Urinary bladder (tissue), 4 donors: ENCODE results near the gene PRMT2. TPM values are rescaled to one million over a fixed set of nuclear protein-coding genes. Genes with fewer than 3 reads are reported as not detected.

ENCODE experiments used
- DNase-seq: peaks from one replicate; pipeline ENCODE4 v3.0.0-alpha.2; 2015; ENCODE audit errors: extremely low spot score
- H3K27ac ChIP-seq: one replicate; pipeline ENCODE4 v1.5.1; 2013; ENCODE audit warnings: low read depth, mild to moderate bottlenecking, moderate library complexity
- H3K36me3 ChIP-seq: one replicate; pipeline ENCODE4 v1.6.1; 2013; ENCODE audit warnings: mild to moderate bottlenecking, moderate library complexity; ENCODE audit not compliant: insufficient read depth
- H3K4me1 ChIP-seq: one replicate; pipeline ENCODE4 v1.6.1; 2013; ENCODE audit warnings: mild to moderate bottlenecking, moderate library complexity; ENCODE audit not compliant: insufficient read depth
- H3K4me3 ChIP-seq: one replicate; pipeline ENCODE4 v1.5.1; 2013; ENCODE audit warnings: low read depth, low read length
- WGBS: extraction: QIAGEN DNeasy Blood & Tissue Kit; methylation state at CpG from one replicate; pipeline ENCODE4 v1.1.7; 2013; 5-methylcytosine and 5-hydroxymethylcytosine counted together
- polyA plus RNA-seq: library from polyadenylated mRNA; stranded (reverse); fragments of 200-250 nt; gene quantifications from one replicate; pipeline ENCODE4 v1.2.3, GENCODE V29; 2013
- total RNA-seq: library from RNA; depleted of rRNA; stranded (reverse); fragments of >200 nt; gene quantifications from one replicate; pipeline ENCODE4 v1.2.3, GENCODE V29; 2014
- donor health status: healthy with polysubstance abuse.
- donor health status: healthy.

The PRMT2 gene
- 122 TPM for total RNA-seq
- 145 TPM for polyA plus RNA-seq

DNA sequence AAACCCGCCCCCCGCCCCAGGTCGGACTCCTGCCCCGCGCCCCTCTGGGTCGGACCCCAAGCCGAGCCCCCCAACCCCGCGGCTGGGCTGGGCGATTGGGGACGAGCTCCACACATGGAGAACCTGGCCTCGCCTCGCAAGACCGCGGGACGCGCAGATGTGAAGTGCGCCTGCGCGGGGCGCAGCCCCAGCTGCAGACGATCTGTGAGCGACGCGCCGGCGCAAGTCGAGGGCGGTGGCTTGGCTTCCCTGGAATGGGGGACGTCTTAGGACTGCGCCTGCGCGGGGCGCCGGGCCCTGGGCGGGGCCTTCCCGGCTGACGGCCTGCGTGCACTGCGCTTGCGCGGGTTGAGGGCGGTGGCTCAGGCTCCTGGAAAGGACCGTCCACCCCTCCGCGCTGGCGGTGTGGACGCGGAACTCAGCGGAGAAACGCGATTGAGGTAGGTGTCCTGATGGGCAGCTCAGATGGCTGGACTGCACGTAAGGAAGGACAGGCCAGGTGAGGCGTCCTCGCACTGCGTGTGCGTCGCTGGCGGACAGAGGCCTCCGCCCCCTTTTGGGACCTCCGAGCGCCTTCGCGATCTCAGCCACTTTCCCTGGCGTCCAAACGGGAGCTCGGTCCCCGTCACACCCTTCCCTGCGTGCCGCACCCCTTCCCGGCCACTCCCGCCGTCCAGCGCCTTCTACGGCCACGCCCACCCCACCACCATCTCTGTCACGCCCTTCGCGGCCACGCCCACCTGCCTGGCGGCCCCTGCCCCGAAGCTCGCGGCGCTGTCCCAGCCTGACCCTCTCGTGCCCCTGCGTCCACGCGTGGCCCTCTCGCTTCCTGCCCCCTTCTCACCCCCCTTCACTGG lies at the start of gene PRMT2:
TSS of gene PRMT2 (plus strand) at position 351 of the 857 bp plus-strand sequence. CDS start 1,278 bp downstream, outside the sequence.
- Histone ChIP-seq H3K4me1 (no peaks in the 10 kb centered on the region), H3K36me3 (no peaks in the 10 kb centered on the region), H3K4me3 (peak within 1 kb of the TSS; percentile 73), H3K27ac (peak within 1 kb of the TSS; percentile 92)
- WGBS: under 1% methylated on average over 90 of the region's 90 CpGs
- DNase-seq: peak; percentile 93

DNA sequence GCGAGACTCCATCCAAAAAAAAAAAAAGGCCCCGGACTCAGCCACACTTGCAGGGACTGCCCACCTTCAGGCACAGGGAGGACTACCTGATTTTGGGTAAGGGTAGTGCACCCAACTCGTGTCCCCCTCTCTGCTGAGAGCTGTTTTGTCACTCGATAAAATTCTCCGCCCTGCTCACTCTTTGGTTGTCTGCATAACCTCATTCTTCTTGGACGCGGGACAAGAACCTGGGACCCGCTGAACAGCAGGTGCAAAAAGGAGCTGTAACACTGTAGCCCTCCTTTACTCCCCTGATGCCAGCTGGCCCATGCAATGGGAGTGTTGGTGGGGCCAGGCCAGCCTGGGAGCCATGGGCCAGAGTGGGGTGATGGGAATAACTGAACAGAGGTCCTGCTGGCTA lies 41.2 kb upstream of the PRMT2 start:
- 71% methylated on average over 8 of the region's 8 CpGs for WGBS
- no peaks in the 10 kb centered on the region for H3K4me1 ChIP-seq
- DNase-seq: no peak
- no peak overlapping the region for H3K4me3 ChIP-seq
- H3K27ac ChIP-seq: no peak overlapping the region
- no peaks in the 10 kb centered on the region for H3K36me3 ChIP-seq

DNA sequence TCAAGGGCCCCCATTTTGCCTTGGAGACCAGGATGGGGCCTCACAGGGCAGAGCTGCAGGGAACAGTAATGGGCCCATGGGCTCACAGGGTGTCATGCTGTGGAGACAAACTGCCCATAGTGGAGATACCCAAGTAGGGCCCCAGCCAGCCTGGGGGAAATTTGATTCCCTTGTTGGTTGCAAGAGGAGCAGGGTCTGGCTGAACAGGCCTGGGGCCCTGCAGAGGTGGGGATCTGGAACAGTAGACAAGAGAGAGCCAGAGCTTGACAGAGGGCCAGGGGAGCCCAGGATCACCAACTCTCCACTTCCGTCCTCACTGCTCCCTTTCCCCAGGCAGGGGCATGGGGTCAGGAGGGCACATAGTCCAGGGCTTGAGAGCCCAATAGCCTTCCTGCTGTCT lies 39.3 kb upstream of the PRMT2 start:
- Histone ChIP-seq H3K4me1 (no peaks in the 10 kb centered on the region), H3K4me3 (no peak overlapping the region), H3K27ac (no peak overlapping the region), H3K36me3 (no peaks in the 10 kb centered on the region)
- DNase-seq: no peak
- WGBS: 100% methylated on average over 1 of the region's 1 CpG

DNA sequence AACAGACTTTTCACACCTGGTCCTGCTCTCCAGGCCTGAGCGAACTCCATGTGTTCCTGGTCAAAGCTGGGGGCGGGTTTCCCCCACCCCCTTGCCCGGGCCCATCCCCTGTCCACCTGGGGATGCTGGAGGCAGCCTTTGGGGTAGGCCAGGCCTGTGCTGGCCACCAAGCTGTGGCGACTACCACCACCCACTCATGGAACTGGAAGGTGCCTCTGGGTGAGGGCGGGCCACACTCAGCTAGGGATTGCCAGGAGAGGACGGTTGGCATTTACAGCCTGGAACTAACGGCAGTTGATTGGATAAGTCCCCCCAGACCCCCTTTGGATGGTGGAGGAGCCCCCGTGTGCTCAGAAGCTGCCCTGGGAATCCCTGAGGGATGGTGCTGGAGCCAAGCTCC lies 38.4 kb upstream of the PRMT2 start:
- DNase-seq: no peak
- H3K27ac ChIP-seq: no peak overlapping the region
- no peaks in the 10 kb centered on the region for H3K4me1 ChIP-seq
- WGBS: 92% methylated on average over 8 of the region's 8 CpGs
- H3K36me3 ChIP-seq: no peaks in the 10 kb centered on the region
- no peak overlapping the region for H3K4me3 ChIP-seq

DNA sequence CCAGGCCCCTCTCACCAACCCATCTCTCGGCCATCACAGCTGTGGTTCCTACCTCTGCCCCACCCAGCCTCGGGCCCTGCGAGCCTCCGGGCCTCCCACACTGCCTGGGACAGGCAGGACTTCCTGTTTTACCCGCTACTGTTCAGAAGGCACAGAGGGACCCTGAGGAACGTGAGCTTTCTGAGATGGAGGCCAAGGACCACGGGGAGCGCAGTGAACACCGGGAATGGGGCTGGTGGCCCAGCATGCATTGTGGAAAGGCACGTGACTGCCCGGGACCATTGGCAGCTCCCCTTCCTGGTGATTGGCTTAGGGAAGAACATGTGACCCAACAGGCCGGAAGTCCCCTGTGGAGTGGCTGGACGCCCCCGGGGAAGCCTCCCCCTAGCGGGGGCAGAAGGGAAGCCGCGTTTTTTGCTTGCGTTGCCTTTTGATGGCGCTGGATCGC lies 37.6 kb upstream of the PRMT2 start:
- Histone ChIP-seq H3K27ac (no peak overlapping the region), H3K36me3 (no peaks in the 10 kb centered on the region), H3K4me1 (no peaks in the 10 kb centered on the region), H3K4me3 (no peak overlapping the region)
- no peak for DNase-seq
- WGBS: 93% methylated on average over 20 of the region's 20 CpGs

DNA sequence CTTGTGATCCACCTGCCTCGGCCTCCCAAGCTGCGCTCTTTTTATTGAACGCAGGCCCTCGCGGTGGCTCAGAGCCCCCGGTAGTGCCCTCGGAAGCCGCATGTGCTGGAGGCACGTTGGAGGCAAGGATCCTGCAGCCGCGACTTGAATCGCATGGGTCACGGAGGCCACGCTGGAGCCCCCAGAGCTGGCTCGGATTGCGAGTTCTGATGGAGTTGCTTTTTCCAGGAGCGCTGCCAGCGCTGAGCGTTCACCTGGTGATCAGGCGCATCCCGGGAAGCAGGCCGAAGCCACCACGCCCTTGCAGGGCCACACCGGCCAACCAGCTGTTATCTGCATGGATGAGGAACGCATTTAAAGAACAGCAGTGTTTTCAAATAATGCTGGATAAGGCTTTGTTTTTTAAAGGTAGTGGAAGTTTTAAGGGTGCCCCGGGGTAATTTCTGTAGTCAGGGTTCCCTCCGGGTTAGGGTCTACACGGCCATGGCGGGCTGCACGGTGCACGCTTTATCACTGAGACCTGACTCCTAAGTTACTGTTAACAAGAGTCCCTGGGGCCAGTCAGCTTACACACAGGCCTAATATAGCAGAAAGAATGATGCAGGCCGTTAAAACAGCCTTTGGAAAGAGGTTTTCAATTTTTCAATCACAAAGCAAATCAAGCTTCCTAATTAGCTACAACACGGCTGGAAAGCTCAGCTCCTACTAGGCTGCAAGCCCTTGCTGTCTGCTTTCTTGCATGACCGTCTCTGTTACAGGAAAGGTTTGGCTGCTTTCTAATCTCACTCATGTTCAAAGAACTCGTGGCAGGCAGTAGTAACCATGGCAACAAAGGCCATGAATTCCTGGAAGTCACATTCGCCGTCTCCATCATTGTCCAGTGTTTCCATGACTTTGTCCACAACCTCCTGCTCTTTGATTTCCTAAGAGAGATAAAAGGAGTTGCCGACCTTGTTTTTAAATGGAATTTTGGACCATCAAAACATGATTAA lies 36.6 kb upstream of the PRMT2 start:
- WGBS: 63% methylated on average over 38 of the region's 38 CpGs
- H3K27ac ChIP-seq: no peak overlapping the region
- no peaks in the 10 kb centered on the region for H3K36me3 ChIP-seq
- no peaks in the 10 kb centered on the region for H3K4me1 ChIP-seq
- no peak overlapping the region for H3K4me3 ChIP-seq
- peak; percentile 36 for DNase-seq

DNA sequence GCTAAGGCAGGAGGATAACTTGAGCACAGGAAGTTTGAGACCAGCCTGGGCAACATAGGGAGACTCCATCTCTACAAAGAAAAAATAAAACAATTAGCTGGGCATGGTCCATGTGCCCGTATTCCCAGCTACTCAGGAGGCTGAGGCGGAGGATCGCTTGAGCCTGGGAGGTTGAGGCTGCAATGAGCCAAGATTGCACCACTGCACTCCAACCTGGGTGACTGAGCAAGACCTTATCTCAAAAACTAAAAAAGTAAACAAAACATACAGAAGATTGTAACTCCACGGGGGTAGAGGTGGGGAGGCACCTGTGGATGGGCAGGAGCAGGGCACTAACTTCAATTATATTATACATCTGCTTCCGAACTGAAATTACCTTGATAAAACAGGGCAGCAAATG lies 35.2 kb upstream of the PRMT2 start:
- WGBS: 73% methylated on average over 5 of the region's 5 CpGs
- DNase-seq: no peak
- no peak overlapping the region for H3K27ac ChIP-seq

GRCh38 chr21:46600978-46601377 lies 34.5 kb upstream of the PRMT2 start:
- Histone ChIP-seq H3K27ac (no peak overlapping the region), H3K4me3 (no peak overlapping the region), H3K36me3 (no peaks in the 10 kb centered on the region), H3K4me1 (no peaks in the 10 kb centered on the region)
- DNase-seq: no peak
- 66% methylated on average over 9 of the region's 9 CpGs for WGBS

More for the DNA sequence above, 35.2 kb upstream of the PRMT2 start:
- Histone ChIP-seq H3K4me3 (no peak overlapping the region), H3K4me1 (no peaks in the 10 kb centered on the region), H3K36me3 (no peaks in the 10 kb centered on the region)

GRCh38 chr21:46603228-46603627 lies 32.2 kb upstream of the PRMT2 start:
- 48% methylated on average over 9 of the region's 9 CpGs for WGBS
- H3K27ac ChIP-seq: no peak overlapping the region
- H3K4me3 ChIP-seq: no peak overlapping the region
- no peak for DNase-seq
- no peaks in the 10 kb centered on the region for H3K36me3 ChIP-seq
- H3K4me1 ChIP-seq: no peaks in the 10 kb centered on the region

GRCh38 chr21:46604329-46604974 lies 31.0 kb upstream of the PRMT2 start:
- Histone ChIP-seq H3K4me3 (no peak overlapping the region), H3K4me1 (no peaks in the 10 kb centered on the region), H3K27ac (no peak overlapping the region), H3K36me3 (no peaks in the 10 kb centered on the region)
- no peak for DNase-seq
- WGBS: 79% methylated on average over 9 of the region's 9 CpGs

DNA sequence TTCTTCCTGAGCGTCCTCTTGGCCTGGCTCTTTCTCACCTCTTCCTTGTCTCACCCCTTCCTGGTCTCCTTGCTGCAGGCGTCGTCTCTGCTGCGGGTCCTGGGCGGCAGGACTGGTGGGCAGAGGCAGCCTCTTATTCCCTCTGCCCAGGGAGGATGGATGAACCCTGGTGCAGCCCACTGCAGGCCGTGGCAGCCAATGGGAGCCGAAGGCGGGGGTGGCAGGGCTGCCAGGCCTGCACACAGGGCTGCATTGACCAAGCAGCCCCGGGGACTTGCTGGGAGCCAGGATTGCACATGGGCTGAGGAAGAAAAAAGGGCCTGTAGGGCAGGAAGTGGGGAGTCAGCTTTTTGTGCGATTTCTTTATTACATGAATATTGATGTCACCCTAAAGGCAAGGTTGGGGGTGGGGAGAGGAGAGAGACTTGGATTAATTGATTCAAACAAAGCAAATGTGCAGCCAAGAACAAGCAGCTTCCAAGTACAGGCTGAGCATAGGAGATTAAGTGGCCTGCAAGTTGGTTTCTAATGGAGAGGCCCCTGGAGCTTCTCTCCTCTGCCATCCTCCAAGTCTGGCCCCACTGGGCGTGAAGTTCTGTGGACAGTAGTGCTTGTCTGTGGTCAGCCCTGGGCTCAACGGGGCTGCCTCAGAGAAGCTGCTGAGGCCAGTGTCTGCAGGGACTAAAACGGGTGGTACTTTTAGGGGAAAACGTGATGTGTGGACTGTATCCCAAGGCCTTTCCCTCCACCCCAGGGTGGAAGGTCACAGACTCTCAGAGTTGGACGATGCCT lies 30.3 kb upstream of the PRMT2 start, which contains the start of gene S100B:
TSS of gene S100B (minus strand) at position 108 of the 792 bp plus-strand sequence. CDS start 2,667 bp downstream, outside the sequence.
- Histone ChIP-seq H3K4me3 (no peak within 1 kb of the TSS), H3K4me1 (no peaks in the 10 kb centered on the region), H3K36me3 (no peaks in the 10 kb centered on the region), H3K27ac (no peak within 1 kb of the TSS)
- no peak for DNase-seq
- 64% methylated on average over 15 of the region's 15 CpGs for WGBS

- 78% methylated on average over 14 of the region's 14 CpGs for WGBS
- no peak for DNase-seq
- Histone ChIP-seq H3K36me3 (no peaks in the 10 kb centered on the region), H3K27ac (no peak overlapping the region), H3K4me1 (no peaks in the 10 kb centered on the region), H3K4me3 (no peak overlapping the region)
Measured at GRCh38 chr21:46605767-46606426, 29.6 kb upstream of the PRMT2 start.
